Right cardiac atrium (tissue), 5 donors: Measurements from ENCODE around the gene SPATA7. TPM values are rescaled to one million over a fixed set of nuclear protein-coding genes. Genes with fewer than 3 reads are reported as not detected.

Experiments used
- ATAC-seq, 2 donors: fragments of 200-7000 bp; cut with Tn5 transposase; one replicate each; pipeline versions ENCODE4 v1.8.0 to v1.9.1; 2020; ENCODE audit warnings: moderate library complexity in 2 of 2, mild to moderate bottlenecking in 1 of 2
- DNase-seq, 3 donors: peaks; one replicate each; pipeline ENCODE4 v3.0.0-alpha.2; 2020
- H3K27ac ChIP-seq: one replicate; pipeline ENCODE4 v1.5.1; 2013; ENCODE audit warnings: mild to moderate bottlenecking, low read length, control low read depth, moderate library complexity
- H3K27me3 ChIP-seq: one replicate; pipeline ENCODE4 v1.6.1; 2013; ENCODE audit not compliant: control insufficient read depth, insufficient read depth
- H3K4me1 ChIP-seq: one replicate; pipeline ENCODE4 v1.6.1; 2013; ENCODE audit warnings: low read length; ENCODE audit not compliant: control insufficient read depth, insufficient read depth
- H3K4me3 ChIP-seq: one replicate; pipeline ENCODE4 v1.5.1; 2013; ENCODE audit warnings: low read length, control low read depth
- H3K9me3 ChIP-seq: one replicate; pipeline ENCODE4 v1.6.1; 2013; ENCODE audit warnings: low read length; ENCODE audit not compliant: control insufficient read depth
- WGBS: extraction: QIAGEN DNeasy Blood & Tissue Kit; methylation state at CpG from one replicate; pipeline ENCODE4 v1.1.7; 2013; 5-methylcytosine and 5-hydroxymethylcytosine counted together
- intact Hi-C, 4 donors: fragments of 100-400 bp; cut with DNase I; formaldehyde crosslinking; loops; one replicate each; pipeline versions ENCODE4 v1.11.0 to v1.14.0; 2022 to 2023
- polyA plus RNA-seq: library from polyadenylated mRNA; stranded (reverse); fragments of 200-250 nt; gene quantifications from one replicate; pipeline ENCODE4 v1.2.3, GENCODE V29; 2013
- total RNA-seq, 4 donors: library from RNA; stranded (reverse); fragmentation: NEBNext Ultra II Directional; extraction: Animal tissue kit (Norgen Biotek cat#: 25700); gene quantifications; one replicate each; pipeline ENCODE4 v1.2.1, GENCODE V29; 2021
- donor health status: healthy with polysubstance abuse.
- donor health status: DM: no; HTN: yes; CAD: no.
- donor health status: DM: no; HTN: no; CAD: no.
- donor health status: DM: no; HTN: yes; CAD: no; lungs with severe emphysema.
- donor health status: DM: yes; HTN: yes; CAD: no.

Gene SPATA7
- total and polyA plus RNA-seq, 5 donors = 4.9 to 15.4 (median 12.8) TPM

- DNase-seq (no peak), ATAC-seq (no peak)
- Histone ChIP-seq H3K4me1 (no peaks in the 10 kb centered on the region), H3K27ac (no peak overlapping the region), H3K27me3 (no peaks in the 10 kb centered on the region), H3K9me3 (no peaks in the 10 kb centered on the region), H3K4me3 (no peak overlapping the region)
- intact Hi-C loops = no loop called here
- WGBS = 87% methylated on average over 4 of the region's 4 CpGs
Measured at GRCh38 chr14:88463318-88463717, 77.9 kb downstream of the SPATA7 start.

- Histone ChIP-seq H3K4me1 (no peaks in the 10 kb centered on the region), H3K27ac (no peak overlapping the region), H3K9me3 (no peaks in the 10 kb centered on the region), H3K27me3 (no peaks in the 10 kb centered on the region), H3K4me3 (no peak overlapping the region)
- intact Hi-C loops = no loop called here
- DNase-seq (no peak), ATAC-seq (no peak)
- WGBS = 86% methylated on average over 1 of the region's 1 CpG
Measured at GRCh38 chr14:88468406-88468805, 82.9 kb downstream of the SPATA7 start.

- DNase-seq = no peak
- WGBS = 76% methylated on average over 7 of the region's 7 CpGs
- ATAC-seq = peak; percentile 69 to 70
Measured at GRCh38 chr14:88470542-88471440, 85.3 kb downstream of the SPATA7 start.

GRCh38 chr14:88473791-88474190 lies 88.3 kb downstream of the SPATA7 start:
- H3K4me3 ChIP-seq = no peak overlapping the region
- 88% methylated on average over 1 of the region's 1 CpG for WGBS
- no peak overlapping the region for H3K27ac ChIP-seq
- DNase-seq (no peak), ATAC-seq (no peak)
- no peaks in the 10 kb centered on the region for H3K27me3 ChIP-seq
- H3K4me1 ChIP-seq = no peaks in the 10 kb centered on the region
- no peaks in the 10 kb centered on the region for H3K9me3 ChIP-seq
- intact Hi-C loops = no loop called here

More at GRCh38 chr14:88470542-88471440, 85.3 kb downstream of the SPATA7 start:
- Histone ChIP-seq H3K4me3 (no peak overlapping the region), H3K27me3 (no peaks in the 10 kb centered on the region), H3K9me3 (no peaks in the 10 kb centered on the region), H3K4me1 (no peaks in the 10 kb centered on the region), H3K27ac (no peak overlapping the region)
- intact Hi-C loops = no loop called here

- Histone ChIP-seq H3K27me3 (no peaks in the 10 kb centered on the region), H3K27ac (no peak overlapping the region), H3K9me3 (no peaks in the 10 kb centered on the region), H3K4me1 (peaks cover 3% of the 10 kb centered on the region), H3K4me3 (no peak overlapping the region)
- ATAC-seq (no peak), DNase-seq (no peak)
- intact Hi-C loops = no loop called here
- WGBS = 78% methylated on average over 7 of the region's 7 CpGs
Measured at GRCh38 chr14:88476214-88476774, 90.8 kb downstream of the SPATA7 start.

- H3K4me1 ChIP-seq = peaks cover 3% of the 10 kb centered on the region
- no peaks in the 10 kb centered on the region for H3K27me3 ChIP-seq
- H3K4me3 ChIP-seq = no peak overlapping the region
- intact Hi-C loops = no loop called here
- no peaks in the 10 kb centered on the region for H3K9me3 ChIP-seq
- DNase-seq (no peak), ATAC-seq (no peak)
- H3K27ac ChIP-seq = no peak overlapping the region
- 82% methylated on average over 2 of the region's 2 CpGs for WGBS
Measured at GRCh38 chr14:88476825-88477224, 91.4 kb downstream of the SPATA7 start.

GRCh38 chr14:88477513-88478250 lies 92.2 kb downstream of the SPATA7 start:
- no peak overlapping the region for H3K4me3 ChIP-seq
- intact Hi-C loops = no loop called here
- ATAC-seq = peak; percentile 47 to 69
- WGBS = 74% methylated on average over 6 of the region's 6 CpGs
- no peaks in the 10 kb centered on the region for H3K9me3 ChIP-seq
- no peaks in the 10 kb centered on the region for H3K27me3 ChIP-seq
- no peak for DNase-seq
- peaks cover 3% of the 10 kb centered on the region for H3K4me1 ChIP-seq
- H3K27ac ChIP-seq = peak overlapping the region; percentile 12

GRCh38 chr14:88478931-88479330 lies 93.5 kb downstream of the SPATA7 start:
- H3K4me1 ChIP-seq = peaks cover 3% of the 10 kb centered on the region
- no peak overlapping the region for H3K4me3 ChIP-seq
- no peak overlapping the region for H3K27ac ChIP-seq
- no peaks in the 10 kb centered on the region for H3K27me3 ChIP-seq
- intact Hi-C loops = no loop called here
- 97% methylated on average over 36 of the region's 36 CpGs for WGBS
- no peaks in the 10 kb centered on the region for H3K9me3 ChIP-seq
- ATAC-seq = no peak
- DNase-seq = no peak

- H3K27me3 ChIP-seq = no peaks in the 10 kb centered on the region
- peaks cover 3% of the 10 kb centered on the region for H3K4me1 ChIP-seq
- 88% methylated on average over 40 of the region's 40 CpGs for WGBS
- ATAC-seq (no peak), DNase-seq (peak in 1 of 3 donors; percentile 68)
- H3K9me3 ChIP-seq = no peaks in the 10 kb centered on the region
- intact Hi-C loops = no loop called here
- no peak overlapping the region for H3K4me3 ChIP-seq
- H3K27ac ChIP-seq = no peak overlapping the region
Measured at GRCh38 chr14:88479574-88479987, 94.1 kb downstream of the SPATA7 start.

- ATAC-seq = no peak
- intact Hi-C loops = no loop called here
- peaks cover 3% of the 10 kb centered on the region for H3K4me1 ChIP-seq
- WGBS = 87% methylated on average over 2 of the region's 2 CpGs
- no peak overlapping the region for H3K27ac ChIP-seq
- DNase-seq = no peak
- no peak overlapping the region for H3K4me3 ChIP-seq
- no peaks in the 10 kb centered on the region for H3K9me3 ChIP-seq
- no peaks in the 10 kb centered on the region for H3K27me3 ChIP-seq
Measured at GRCh38 chr14:88481059-88481458, 95.6 kb downstream of the SPATA7 start.

- ATAC-seq (peak; percentile 76 to 81), DNase-seq (no peak)
- intact Hi-C loops = no loop called here
- Histone ChIP-seq H3K9me3 (no peaks in the 10 kb centered on the region), H3K4me1 (peaks cover 3% of the 10 kb centered on the region), H3K27me3 (no peaks in the 10 kb centered on the region), H3K4me3 (no peak overlapping the region), H3K27ac (peak overlapping the region; percentile 39)
- 58% methylated on average over 7 of the region's 7 CpGs for WGBS
Measured at GRCh38 chr14:88481794-88482193, 96.3 kb downstream of the SPATA7 start.
